ENCODE data around the gene EBF3. TPM values are rescaled to one million over a fixed set of nuclear protein-coding genes. Genes with fewer than 3 reads are reported as not detected.

Gene EBF3
- total RNA-seq, 1 experiment from 2014 or later: not detected

GRCh38 chr10:130000918-130001317 is 36.8 kb upstream of the EBF3 start:
- no peak overlapping the region for H3K4me2 ChIP-seq (ENCODE audit: low read length)
- H3F3A ChIP-seq (ENCODE audit: low read length, unreplicated experiment): no peaks in the 10 kb centered on the region
- BruUV-seq (replicated peaks): no TSS peak
- H3K9ac ChIP-seq (ENCODE audit: low read length): no peak overlapping the region
- no peak overlapping the region for H3K27ac ChIP-seq (ENCODE audit: low read length)
- H3K4me1 ChIP-seq (ENCODE audit: insufficient read depth, low read length): no peaks in the 10 kb centered on the region
- H3K4me3 ChIP-seq (ENCODE audit: low read length): no peak overlapping the region
- TF ChIP-seq CTCF (conservative IDR thresholded peaks at IDR 0.05; ENCODE audit: low read depth, low read length) (no peak), EZH2phosphoT487 (IDR thresholded peaks at IDR 0.05; ENCODE audit: borderline replicate concordance, low read length) (no peak), EZH2 (IDR thresholded peaks at IDR 0.05; ENCODE audit: low read length, unreplicated experiment) (no peak)
- no peaks in the 10 kb centered on the region for H3K36me3 ChIP-seq (ENCODE audit: low read depth, low read length)
- no peak overlapping the region for H2AFZ ChIP-seq (ENCODE audit: low read length)
- no peaks in the 10 kb centered on the region for H3K9me2 ChIP-seq (replicated peaks; ENCODE audit: low read length)
- intact Hi-C loops (cut with micrococcal nuclease): no loop called here
- no peaks in the 10 kb centered on the region for H3K79me2 ChIP-seq (ENCODE audit: low read length)
- ChIA-PET CTCF (no interaction called here), POLR2A (ENCODE audit: unreplicated experiment) (no interaction called here)
- DNase-seq (no peak), ATAC-seq (no peak)
- 0 out of 2 replicates have a peak, but pooled peaks cover 4% of the 10 kb centered on the region for H3K27me3 ChIP-seq (ENCODE audit: low read length)
- no peaks in the 10 kb centered on the region for H3K9me3 ChIP-seq (ENCODE audit: low read length)
- H4K20me1 ChIP-seq (ENCODE audit: low read length): no peaks in the 10 kb centered on the region

- no peak overlapping the region for H2AFZ ChIP-seq (ENCODE audit: low read length)
- H3K79me2 ChIP-seq (ENCODE audit: low read length): no peaks in the 10 kb centered on the region
- no peaks in the 10 kb centered on the region for H3K36me3 ChIP-seq (ENCODE audit: low read depth, low read length)
- H3K27ac ChIP-seq (ENCODE audit: low read length): no peak overlapping the region
- H3K9ac ChIP-seq (ENCODE audit: low read length): no peak overlapping the region
- ATAC-seq (no peak), DNase-seq (no peak)
- ChIA-PET CTCF (no interaction called here), POLR2A (ENCODE audit: unreplicated experiment) (no interaction called here)
- H3K4me2 ChIP-seq (ENCODE audit: low read length): no peak overlapping the region
- no peaks in the 10 kb centered on the region for H3K9me3 ChIP-seq (ENCODE audit: low read length)
- no peak overlapping the region for H3K4me3 ChIP-seq (ENCODE audit: low read length)
- H3K9me2 ChIP-seq (replicated peaks; ENCODE audit: low read length): no peaks in the 10 kb centered on the region
- BruUV-seq (replicated peaks): no TSS peak
- H3K4me1 ChIP-seq (ENCODE audit: insufficient read depth, low read length): no peaks in the 10 kb centered on the region
- no peaks in the 10 kb centered on the region for H3F3A ChIP-seq (ENCODE audit: low read length, unreplicated experiment)
- H4K20me1 ChIP-seq (ENCODE audit: low read length): no peaks in the 10 kb centered on the region
- TF ChIP-seq EZH2phosphoT487 (IDR thresholded peaks at IDR 0.05; ENCODE audit: borderline replicate concordance, low read length) (no peak), EZH2 (IDR thresholded peaks at IDR 0.05; ENCODE audit: low read length, unreplicated experiment) (no peak), CTCF (conservative IDR thresholded peaks at IDR 0.05; ENCODE audit: low read depth, low read length) (no peak)
- intact Hi-C loops (cut with micrococcal nuclease): no loop called here
- H3K27me3 ChIP-seq (ENCODE audit: low read length): no peaks in the 10 kb centered on the region
Observed at GRCh38 chr10:129999140-129999539, 35.1 kb upstream of the EBF3 start.

- H3K79me2 ChIP-seq (ENCODE audit: low read length): no peaks in the 10 kb centered on the region
- no peaks in the 10 kb centered on the region for H3F3A ChIP-seq (ENCODE audit: low read length, unreplicated experiment)
- H4K20me1 ChIP-seq (ENCODE audit: low read length): no peaks in the 10 kb centered on the region
- intact Hi-C loops (cut with micrococcal nuclease): no loop called here
- H3K36me3 ChIP-seq (ENCODE audit: low read depth, low read length): no peaks in the 10 kb centered on the region
- H3K27me3 ChIP-seq (ENCODE audit: low read length): no peaks in the 10 kb centered on the region
- CTCF ChIA-PET: no interaction called here
- no peak overlapping the region for H3K4me3 ChIP-seq (ENCODE audit: low read length)
- BruUV-seq (replicated peaks): no TSS peak
- no peak overlapping the region for H3K9ac ChIP-seq (ENCODE audit: low read length)
- H2AFZ ChIP-seq (ENCODE audit: low read length): no peak overlapping the region
- no peak overlapping the region for H3K4me2 ChIP-seq (ENCODE audit: low read length)
- TF ChIP-seq EZH2phosphoT487 (IDR thresholded peaks at IDR 0.05; ENCODE audit: borderline replicate concordance, low read length) (no peak), CTCF (conservative IDR thresholded peaks at IDR 0.05; ENCODE audit: low read depth, low read length) (no peak), EZH2 (IDR thresholded peaks at IDR 0.05; ENCODE audit: low read length, unreplicated experiment) (no peak)
- DNase-seq: peak; percentile 47
- no peak for ATAC-seq
- H3K9me2 ChIP-seq (replicated peaks; ENCODE audit: low read length): no peaks in the 10 kb centered on the region
- no peaks in the 10 kb centered on the region for H3K4me1 ChIP-seq (ENCODE audit: insufficient read depth, low read length)
- no peaks in the 10 kb centered on the region for H3K9me3 ChIP-seq (ENCODE audit: low read length)
- POLR2A ChIA-PET (ENCODE audit: unreplicated experiment): no interaction called here
- H3K27ac ChIP-seq (ENCODE audit: low read length): no peak overlapping the region
Observed at GRCh38 chr10:129993621-129994020, 29.5 kb upstream of the EBF3 start.
